HS-5 (cell line): Measurements from ENCODE around the gene PRR11.
"Not testable (repeated sequence)": the region's sequence is repeated elsewhere in the genome, so short reads cannot be mapped to it uniquely, and the experiment has no call there.

ENCODE experiments used
- DNase-seq: peaks from one replicate; pipeline ENCODE4 v3.0.0-alpha.2; 2012; ENCODE audit warnings: low read depth

PRR11 gene

DNA sequence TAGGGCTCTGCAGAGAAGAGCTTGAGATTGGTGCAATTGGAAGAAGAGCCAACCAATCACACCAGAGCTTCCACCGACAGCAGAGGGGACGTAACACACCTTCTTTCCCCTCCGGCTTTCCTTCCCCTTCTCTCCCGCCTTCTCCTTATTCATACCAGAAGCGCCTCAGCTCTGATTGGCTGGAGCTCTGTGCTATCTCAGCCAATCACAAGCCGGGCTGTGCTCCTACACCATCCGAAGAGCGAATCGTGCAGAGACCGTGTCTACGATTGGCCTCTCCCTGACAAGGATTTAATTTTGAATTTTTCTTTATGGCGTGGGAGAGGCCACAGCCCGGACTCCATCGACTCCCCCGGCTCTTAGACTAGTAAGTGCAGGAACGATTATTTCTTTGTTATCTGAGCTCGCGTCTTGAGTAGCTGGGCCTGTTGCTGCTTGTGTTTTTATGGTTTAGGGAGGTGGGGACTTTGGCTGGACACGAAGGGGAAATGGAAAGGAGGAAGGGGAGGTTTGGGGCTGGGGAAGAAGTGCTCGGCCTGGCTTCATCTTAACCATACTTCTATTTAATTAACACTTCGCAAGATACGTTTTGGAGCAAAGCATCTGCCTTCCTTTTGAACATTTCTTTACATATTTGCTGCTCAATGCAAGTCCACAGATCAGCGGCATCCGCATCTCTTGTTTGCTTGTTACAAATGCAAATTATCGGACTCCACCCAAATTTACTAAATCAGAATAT, at the start of gene PRR11:
TSS of gene PRR11 (plus strand) at position 308 of the 739 bp plus-strand sequence. CDS start 14,007 bp downstream, outside the sequence.
- DNase-seq, result no peak

GRCh38 chr17:59105852-59106462, 49.6 kb upstream of the PRR11 start:
- DNase-seq, result peak; percentile 8

GRCh38 chr17:59106463-59107305, 48.9 kb upstream of the PRR11 start, which contains the start of gene TRIM37:
TSS of gene TRIM37 (minus strand) at chr17:59106880. CDS start at chr17:59106461, 419 bp downstream.
- peak; percentile 95 for DNase-seq

- peak; percentile 18 for DNase-seq
These were observed 48.3 kb upstream of the PRR11 start for GRCh38 chr17:59107306-59107670.

DNA sequence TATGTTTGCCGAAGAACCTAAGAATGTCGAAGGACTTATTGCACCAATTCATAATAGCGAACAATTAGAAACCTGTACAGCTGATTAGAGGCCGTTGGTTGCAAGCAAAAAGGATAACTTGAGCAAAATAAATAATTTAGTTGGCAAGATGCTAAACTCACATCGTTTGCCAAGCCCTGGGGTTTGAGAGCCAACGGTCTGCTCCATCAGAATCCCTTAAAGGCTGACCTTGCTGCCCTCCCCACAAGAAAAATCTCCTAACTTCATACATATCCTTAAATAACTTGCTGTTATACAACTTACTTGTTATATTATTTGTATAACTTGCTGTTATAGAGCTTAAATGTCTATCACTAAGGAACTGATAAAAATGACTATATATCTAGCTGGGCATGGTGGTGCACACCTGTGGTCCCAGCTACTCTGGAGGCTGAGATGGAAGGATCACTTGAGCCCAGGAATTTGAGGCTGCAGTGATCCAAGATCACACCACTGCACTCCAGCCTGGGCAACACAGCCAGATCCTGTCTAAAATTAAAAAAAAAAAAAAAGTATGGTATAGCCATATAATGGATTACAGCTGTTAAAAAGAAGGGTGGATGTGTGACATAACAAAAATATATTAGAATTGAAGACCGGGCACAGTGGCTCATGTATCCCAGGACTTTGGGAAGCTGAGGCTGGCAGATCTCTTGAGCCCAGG, 47.0 kb upstream of the PRR11 start:
- DNase-seq, result no peak

- no peak for DNase-seq
These were observed 44.6 kb upstream of the PRR11 start for GRCh38 chr17:59110973-59111372.

DNA sequence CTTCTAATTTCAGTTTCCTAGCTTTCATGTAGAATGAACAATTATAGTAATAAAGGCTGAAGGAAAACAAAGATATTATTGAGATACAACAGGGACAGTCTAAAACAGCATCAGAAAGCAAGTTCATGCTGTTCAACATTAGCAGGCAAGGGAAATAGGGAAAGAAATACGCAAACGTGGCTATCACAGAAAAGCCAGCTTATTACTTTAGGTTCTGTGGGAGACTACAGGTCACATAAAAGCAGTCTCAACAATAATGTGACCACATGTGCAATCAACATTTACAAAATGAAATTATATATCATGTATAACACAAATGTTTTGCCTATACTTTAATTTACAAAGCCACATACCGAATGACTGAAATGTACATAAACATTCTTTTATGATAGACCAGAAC, 44.0 kb upstream of the PRR11 start:
- no peak for DNase-seq

DNA sequence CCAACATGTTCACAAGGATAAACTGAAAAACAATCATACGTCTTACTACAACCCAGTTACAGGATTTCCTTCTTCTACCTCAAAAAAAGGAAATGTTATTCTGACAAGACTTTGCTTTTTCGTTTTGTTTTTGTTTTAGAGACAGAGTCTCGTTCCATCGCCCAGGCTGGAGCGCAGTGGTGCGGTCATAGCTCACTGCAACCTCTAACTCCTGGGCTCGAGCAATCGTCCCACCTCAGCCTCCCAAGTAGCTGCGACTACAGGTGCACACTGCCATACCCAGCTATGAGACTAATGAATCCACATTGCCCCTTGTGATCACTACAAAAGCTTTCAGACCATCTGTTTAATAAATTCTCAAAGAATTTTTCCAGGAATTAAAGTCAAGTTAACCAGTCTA, 40.1 kb upstream of the PRR11 start:
- DNase-seq, result no peak

DNA sequence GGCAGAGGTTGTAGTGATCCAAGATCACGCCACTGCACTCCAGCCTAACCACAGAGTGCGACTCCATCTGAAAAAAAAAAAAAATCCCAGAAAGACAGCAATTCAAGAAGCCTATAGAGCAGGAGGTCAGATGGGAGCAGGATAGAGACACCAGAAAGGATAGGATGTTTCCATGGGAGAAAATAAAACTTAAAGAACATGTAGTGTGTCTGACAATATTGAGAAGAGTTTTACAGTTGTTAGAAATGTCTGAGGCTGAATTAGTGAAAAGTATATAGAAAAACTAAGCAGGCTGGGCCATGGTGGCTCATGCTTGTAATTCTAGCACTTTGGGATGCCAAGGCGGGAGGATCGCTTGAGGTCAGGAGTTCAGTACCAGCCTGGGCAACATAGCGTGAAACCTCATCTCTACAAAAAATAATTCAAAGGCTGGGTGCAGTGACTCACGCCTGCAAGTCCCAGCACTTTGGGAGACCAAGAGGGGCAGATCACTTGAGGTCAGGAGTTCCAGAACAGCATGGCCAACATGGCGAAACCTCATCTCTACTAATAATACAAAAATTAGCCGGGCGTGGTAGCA, 33.6 kb upstream of the PRR11 start:
- no peak for DNase-seq

DNA sequence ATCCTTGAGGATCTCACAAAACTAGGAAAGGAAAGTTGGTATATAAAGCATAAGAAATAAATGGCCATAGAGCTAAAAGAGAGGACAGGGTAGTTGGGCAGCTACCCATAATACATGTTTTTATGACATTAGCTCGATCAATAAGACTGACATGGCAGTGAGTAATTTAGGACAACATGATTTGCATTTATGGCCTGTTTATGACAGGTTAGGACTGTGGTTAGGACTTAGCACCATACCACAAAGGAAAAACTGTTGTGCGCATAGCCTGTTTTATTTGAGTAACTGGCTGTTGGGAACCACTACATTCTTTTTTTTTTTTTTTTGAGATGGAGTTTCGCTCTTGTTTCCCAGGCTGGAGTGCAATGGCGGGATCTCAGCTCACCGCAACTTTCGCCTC, 30.9 kb upstream of the PRR11 start:
- DNase-seq, result no peak

- no peak for DNase-seq
These were observed 28.6 kb upstream of the PRR11 start for GRCh38 chr17:59126809-59127417.

- no peak for DNase-seq
These were observed 25.7 kb upstream of the PRR11 start for GRCh38 chr17:59129814-59130213.

GRCh38 chr17:59131131-59131530, 24.4 kb upstream of the PRR11 start:
- no peak for DNase-seq

- DNase-seq, result not testable (repeated sequence)
These were observed 17.2 kb upstream of the PRR11 start for GRCh38 chr17:59138339-59138738.

DNA sequence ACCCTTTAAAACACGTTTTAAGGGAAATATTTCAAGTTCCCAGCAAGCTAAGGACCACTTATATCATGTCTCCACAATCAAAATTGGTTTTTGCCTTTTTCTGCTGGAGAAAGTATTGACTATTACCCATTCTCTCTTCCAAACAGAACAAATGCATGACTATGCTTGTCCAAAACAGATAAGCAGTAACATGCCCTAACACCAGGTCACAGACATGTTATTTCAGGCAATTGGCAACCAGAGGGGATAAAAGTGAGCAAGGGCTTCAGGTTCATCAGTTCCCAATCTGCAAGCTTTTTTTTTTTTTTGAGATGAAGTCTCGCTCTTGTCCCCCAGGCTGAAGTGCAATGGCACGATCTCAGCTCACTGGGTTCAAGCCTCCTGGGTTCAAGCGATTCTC, 15.6 kb upstream of the PRR11 start:
- no peak for DNase-seq

DNA sequence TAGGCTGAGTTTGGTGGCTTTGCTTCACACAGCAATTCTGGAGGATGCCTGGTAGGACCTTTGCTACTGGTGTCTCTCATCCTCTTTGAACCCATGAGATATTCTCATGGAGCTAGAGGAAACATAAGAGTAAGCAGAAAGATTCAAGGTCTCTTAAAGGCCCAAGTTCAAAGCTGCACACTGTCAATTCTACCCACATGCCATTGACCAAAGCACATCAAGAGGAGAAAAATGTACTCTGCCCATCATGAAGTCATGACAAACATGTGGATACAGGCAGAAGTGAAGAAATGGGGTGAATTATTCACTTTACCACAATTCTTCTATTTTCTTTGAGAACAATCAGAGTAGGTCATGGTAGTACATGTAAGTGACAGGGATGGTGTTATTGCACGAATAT, 13.7 kb upstream of the PRR11 start:
- no peak for DNase-seq

- DNase-seq, result no peak
These were observed 9.9 kb upstream of the PRR11 start for GRCh38 chr17:59145571-59146096.

- DNase-seq, result peak; percentile 51
These were observed 6.5 kb upstream of the PRR11 start for GRCh38 chr17:59149051-59149450.

GRCh38 chr17:59149841-59150511, 5.6 kb upstream of the PRR11 start:
- DNase-seq, result no peak

GRCh38 chr17:59151006-59151405, 4.5 kb upstream of the PRR11 start:
- no peak for DNase-seq

GRCh38 chr17:59151591-59151990, 4.0 kb upstream of the PRR11 start:
- no peak for DNase-seq
